H9 (cell line): ENCODE data around the gene PLD4. TPM values are rescaled to one million over a fixed set of nuclear protein-coding genes. Genes with fewer than 3 reads are reported as not detected.
A peak's percentile ranks its signal among the peaks of the same experiment; 100 is the strongest.

Experiments used
- DNase-seq: peaks from one replicate; pipeline ENCODE4 v3.0.0-alpha.2; 2017
- H2AFZ ChIP-seq: one replicate; pipeline ENCODE4 v1.6.1; 2013; ENCODE audit warnings: mild to moderate bottlenecking, low read length, control low read depth, moderate library complexity
- H2AK5ac ChIP-seq: 2 replicates; pipeline ENCODE4 v1.6.1; 2013; ENCODE audit warnings: low read length, control low read depth, mixed read lengths; ENCODE audit not compliant: insufficient read length
- H2BK120ac ChIP-seq: one replicate; pipeline ENCODE4 v1.6.1; 2013; ENCODE audit warnings: low read depth, mild to moderate bottlenecking, low read length, control low read depth, inconsistent platforms; ENCODE audit not compliant: poor library complexity, severe bottlenecking
- H2BK12ac ChIP-seq: 2 replicates; pipeline ENCODE4 v1.6.1; 2013; ENCODE audit warnings: low read length, control low read depth, mixed read lengths, low read depth; ENCODE audit not compliant: insufficient read length
- H2BK15ac ChIP-seq: 2 replicates; pipeline ENCODE4 v1.6.1; 2013; ENCODE audit warnings: low read depth, low read length, control low read depth
- H2BK20ac ChIP-seq: one replicate; pipeline ENCODE4 v1.6.1; 2013; ENCODE audit warnings: low read depth, mild to moderate bottlenecking, low read length, control low read depth, inconsistent platforms; ENCODE audit not compliant: poor library complexity, severe bottlenecking
- H2BK5ac ChIP-seq: 2 replicates; pipeline ENCODE4 v1.6.1; 2013; ENCODE audit warnings: low read length, control low read depth, mixed read lengths; ENCODE audit not compliant: insufficient read length
- H3K14ac ChIP-seq: 2 replicates; pipeline ENCODE4 v1.6.1; 2013; ENCODE audit warnings: low read length, control low read depth; ENCODE audit not compliant: insufficient read depth
- H3K18ac ChIP-seq: 2 replicates; pipeline ENCODE4 v1.6.1; 2013; ENCODE audit warnings: low read depth, mild to moderate bottlenecking, mixed read lengths, low read length, control low read depth; ENCODE audit not compliant: insufficient read length
- H3K23ac ChIP-seq: 2 replicates; pipeline ENCODE4 v1.6.1; 2013; ENCODE audit warnings: low read length, control low read depth, mixed read lengths, low read depth; ENCODE audit not compliant: insufficient read length
- H3K23me2 ChIP-seq: 2 replicates; pipeline ENCODE4 v1.6.1; 2013; ENCODE audit warnings: low read depth, mild to moderate bottlenecking, mixed read lengths, low read length, control low read depth; ENCODE audit not compliant: insufficient read length, poor library complexity, severe bottlenecking
- H3K27ac ChIP-seq: 2 replicates; pipeline ENCODE4 v1.5.1; 2013; ENCODE audit warnings: low read length, control low read depth, mixed read lengths, low read depth; ENCODE audit not compliant: insufficient read length
- H3K27me3 ChIP-seq: 2 replicates; pipeline ENCODE4 v1.6.1; 2013; ENCODE audit warnings: low read length, control low read depth, inconsistent platforms; ENCODE audit not compliant: insufficient read depth
- H3K4ac ChIP-seq: 2 replicates; pipeline ENCODE4 v1.6.1; 2013; ENCODE audit warnings: low read depth, mild to moderate bottlenecking, control low read depth, inconsistent platforms, low read length, moderate library complexity
- H3K4me1 ChIP-seq: 2 replicates; pipeline ENCODE4 v1.6.1; 2013; ENCODE audit warnings: low read length, control low read depth, inconsistent platforms; ENCODE audit not compliant: insufficient read depth
- H3K4me2 ChIP-seq: 2 replicates; pipeline ENCODE4 v1.6.1; 2013; ENCODE audit warnings: low read length, control low read depth, mixed read lengths; ENCODE audit not compliant: insufficient read length, insufficient read depth
- H3K56ac ChIP-seq: 2 replicates; pipeline ENCODE4 v1.6.1; 2013; ENCODE audit warnings: low read depth, mild to moderate bottlenecking, mixed read lengths, low read length, control low read depth; ENCODE audit not compliant: insufficient read length
- H3K79me1 ChIP-seq: 2 replicates; pipeline ENCODE4 v1.6.1; 2013; ENCODE audit warnings: low read depth, mild to moderate bottlenecking, moderate library complexity, low read length, control low read depth, inconsistent platforms; ENCODE audit not compliant: insufficient read depth, poor library complexity, severe bottlenecking
- H3K79me2 ChIP-seq: 2 replicates; pipeline ENCODE4 v1.6.1; 2013; ENCODE audit warnings: low read length, control low read depth, inconsistent platforms; ENCODE audit not compliant: insufficient read depth
- H3K9ac ChIP-seq: 2 replicates; pipeline ENCODE4 v1.6.1; 2013; ENCODE audit warnings: low read length, control low read depth, mixed read lengths; ENCODE audit not compliant: insufficient read length; ENCODE audit errors: extremely low read depth
- H3K9me3 ChIP-seq: one replicate; pipeline ENCODE4 v1.6.1; 2013; ENCODE audit warnings: low read depth, low read length, inconsistent platforms; ENCODE audit not compliant: control insufficient read depth
- H3T11ph ChIP-seq: one replicate; pipeline ENCODE4 v1.6.1; 2013; ENCODE audit warnings: mild to moderate bottlenecking, low read length, control low read depth, inconsistent platforms
- H4K20me1 ChIP-seq: one replicate; pipeline ENCODE4 v1.6.1; 2013; ENCODE audit not compliant: control insufficient read depth, insufficient read length, insufficient read depth
- H4K5ac ChIP-seq: 2 replicates; pipeline ENCODE4 v1.6.1; 2013; ENCODE audit warnings: low read depth, mild to moderate bottlenecking, mixed read lengths, low read length, control low read depth; ENCODE audit not compliant: insufficient read length
- H4K8ac ChIP-seq: replicated peaks from 2 replicates; pipeline ENCODE4 v1.6.1; 2013; ENCODE audit warnings: low read length, control low read depth, mixed read lengths, low read depth; ENCODE audit not compliant: insufficient read length
- H4K91ac ChIP-seq: 2 replicates; pipeline ENCODE4 v1.6.1; 2013; ENCODE audit warnings: low read depth, mild to moderate bottlenecking, moderate library complexity, mixed read lengths, low read length, control low read depth; ENCODE audit not compliant: insufficient read length
- H3K27ac Mint-ChIP-seq, 3 experiments: 2 replicates in 2 of 3; 3 replicates in 1 of 3; pipeline ENCODE4 v1.8.0; 2020 to 2021; ENCODE audit warnings: mixed read lengths in 3 of 3, mild to moderate bottlenecking in 1 of 3, moderate library complexity in 1 of 3
- H3K27me3 Mint-ChIP-seq: 2 replicates; pipeline ENCODE4 v1.8.0; 2021; ENCODE audit warnings: low read depth, mild to moderate bottlenecking, moderate library complexity, mixed read lengths
- H3K36me3 Mint-ChIP-seq, 3 experiments: 2 replicates in 2 of 3; 3 replicates in 1 of 3; pipeline ENCODE4 v1.8.0; 2020 to 2021; ENCODE audit warnings: low read depth in 3 of 3, mixed read lengths in 3 of 3; ENCODE audit not compliant: insufficient read depth in 1 of 3
- H3K4me1 Mint-ChIP-seq, 2 experiments: 2 replicates each; pipeline ENCODE4 v1.8.0; 2020; ENCODE audit warnings: mixed read lengths in 2 of 2
- H3K4me3 Mint-ChIP-seq, 2 experiments: 2 replicates in 1 of 2; 3 replicates in 1 of 2; pipeline ENCODE4 v1.8.0; 2020 to 2021; ENCODE audit warnings: mild to moderate bottlenecking in 2 of 2, mixed read lengths in 2 of 2, moderate library complexity in 1 of 2
- H3K9me3 Mint-ChIP-seq, 2 experiments: 2 replicates in 1 of 2; 3 replicates in 1 of 2; pipeline ENCODE4 v1.8.0; 2020; ENCODE audit warnings: mild to moderate bottlenecking in 2 of 2, mixed read lengths in 2 of 2, moderate library complexity in 1 of 2
- WGBS: extraction: QIAGEN DNeasy Blood & Tissue Kit; methylation state at CpG from one replicate; pipeline ENCODE4 v1.1.7; 2013; ENCODE audit warnings: missing lambda C conversion rate, low lambda C conversion rate, mixed read lengths; ENCODE audit not compliant: insufficient read length; ENCODE audit errors: extremely low coverage; 5-methylcytosine and 5-hydroxymethylcytosine counted together
- total RNA-seq: library from RNA; stranded (reverse); gene quantifications from 2 replicates; pipeline ENCODE4 v1.2.1, GENCODE V29; 2021
- TF ChIP-seq, protein P1 (sequence below): fragments of 200-600 bp; sonication (generic); conservative IDR thresholded peaks from 3 replicates; pipeline ENCODE4 v1.8.0; 2021; ENCODE audit warnings: antibody characterized with exemption, mild to moderate bottlenecking

PLD4 gene
- total RNA-seq, 1 experiment from 2014 or later, result not detected

- Histone ChIP-seq H4K5ac (no peak overlapping the region), H3T11ph (no peak overlapping the region), H3K4me2 (no peak overlapping the region), H3K79me2 (no peaks in the 10 kb centered on the region), H3K9ac (no peak overlapping the region), H3K56ac (no peak overlapping the region), H4K20me1 (no peaks in the 10 kb centered on the region), H2BK12ac (no peak overlapping the region), H2AK5ac (no peak overlapping the region), H2BK5ac (no peak overlapping the region), H3K18ac (no peak overlapping the region), H3K23me2 (no peaks in the 10 kb centered on the region), H2BK20ac (no peak overlapping the region), H3K27ac (no peak overlapping the region), H3K23ac (no peak overlapping the region), H3K4ac (no peak overlapping the region), H3K79me1 (no peaks in the 10 kb centered on the region), H2BK15ac (no peak overlapping the region), H2BK120ac (no peak overlapping the region), H3K27me3 (peaks cover 30% of the 10 kb centered on the region; the same call in 1 of the 2 replicates), H4K91ac (no peak overlapping the region), H3K9me3 (no peaks in the 10 kb centered on the region), H2AFZ (no peak overlapping the region), H4K8ac (no peak overlapping the region), H3K14ac (no peak overlapping the region), H3K4me1 (no peaks in the 10 kb centered on the region; the same call in 1 of the 2 replicates)
- Mint-ChIP-seq H3K4me1 (peaks cover 4 to 12% of the 10 kb centered on the region in 2 experiments; a peak in 3 of 4 replicates), H3K27me3 (peaks cover 64% of the 10 kb centered on the region), H3K36me3 (no peaks in the 10 kb centered on the region), H3K27ac (no peak overlapping the region), H3K4me3 (no peak overlapping the region), H3K9me3 (no peaks in the 10 kb centered on the region; a peak in 1 of 5 replicates)
- TF ChIP-seq, protein P1, sequence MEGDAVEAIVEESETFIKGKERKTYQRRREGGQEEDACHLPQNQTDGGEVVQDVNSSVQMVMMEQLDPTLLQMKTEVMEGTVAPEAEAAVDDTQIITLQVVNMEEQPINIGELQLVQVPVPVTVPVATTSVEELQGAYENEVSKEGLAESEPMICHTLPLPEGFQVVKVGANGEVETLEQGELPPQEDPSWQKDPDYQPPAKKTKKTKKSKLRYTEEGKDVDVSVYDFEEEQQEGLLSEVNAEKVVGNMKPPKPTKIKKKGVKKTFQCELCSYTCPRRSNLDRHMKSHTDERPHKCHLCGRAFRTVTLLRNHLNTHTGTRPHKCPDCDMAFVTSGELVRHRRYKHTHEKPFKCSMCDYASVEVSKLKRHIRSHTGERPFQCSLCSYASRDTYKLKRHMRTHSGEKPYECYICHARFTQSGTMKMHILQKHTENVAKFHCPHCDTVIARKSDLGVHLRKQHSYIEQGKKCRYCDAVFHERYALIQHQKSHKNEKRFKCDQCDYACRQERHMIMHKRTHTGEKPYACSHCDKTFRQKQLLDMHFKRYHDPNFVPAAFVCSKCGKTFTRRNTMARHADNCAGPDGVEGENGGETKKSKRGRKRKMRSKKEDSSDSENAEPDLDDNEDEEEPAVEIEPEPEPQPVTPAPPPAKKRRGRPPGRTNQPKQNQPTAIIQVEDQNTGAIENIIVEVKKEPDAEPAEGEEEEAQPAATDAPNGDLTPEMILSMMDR, result no peak
- WGBS, result no CpG with 5 or more reads among the region's 10 CpGs
- DNase-seq, result peak; percentile 24
Measured at GRCh38 chr14:104930526-104931303, 6.0 kb downstream of the PLD4 start.
